ENCODE measurements around the gene RSRC1.

The RSRC1 gene

DNA sequence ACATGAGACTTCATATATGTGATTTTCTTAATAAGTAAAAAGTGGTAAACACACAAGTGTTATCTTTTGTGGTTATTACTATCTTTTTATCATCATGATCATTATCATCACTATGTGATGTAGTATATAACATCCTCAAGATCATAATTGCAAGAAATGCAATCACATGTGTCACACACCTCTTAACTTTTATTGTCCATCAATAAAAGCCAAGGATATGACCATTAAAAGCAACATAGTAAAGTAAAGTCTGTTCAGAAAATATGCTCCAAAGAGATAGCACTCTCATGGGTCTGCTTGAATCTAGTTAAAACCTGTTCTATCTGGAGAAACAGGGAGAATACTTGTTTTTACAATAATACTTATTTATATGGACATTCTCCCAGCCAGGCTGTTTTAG is 308.1 kb downstream of the RSRC1 start:
- TF ChIP-seq CTCF (IDR thresholded peaks at IDR 0.05; ENCODE audit: low read depth, low read length, missing control alignments), result no peak

DNA sequence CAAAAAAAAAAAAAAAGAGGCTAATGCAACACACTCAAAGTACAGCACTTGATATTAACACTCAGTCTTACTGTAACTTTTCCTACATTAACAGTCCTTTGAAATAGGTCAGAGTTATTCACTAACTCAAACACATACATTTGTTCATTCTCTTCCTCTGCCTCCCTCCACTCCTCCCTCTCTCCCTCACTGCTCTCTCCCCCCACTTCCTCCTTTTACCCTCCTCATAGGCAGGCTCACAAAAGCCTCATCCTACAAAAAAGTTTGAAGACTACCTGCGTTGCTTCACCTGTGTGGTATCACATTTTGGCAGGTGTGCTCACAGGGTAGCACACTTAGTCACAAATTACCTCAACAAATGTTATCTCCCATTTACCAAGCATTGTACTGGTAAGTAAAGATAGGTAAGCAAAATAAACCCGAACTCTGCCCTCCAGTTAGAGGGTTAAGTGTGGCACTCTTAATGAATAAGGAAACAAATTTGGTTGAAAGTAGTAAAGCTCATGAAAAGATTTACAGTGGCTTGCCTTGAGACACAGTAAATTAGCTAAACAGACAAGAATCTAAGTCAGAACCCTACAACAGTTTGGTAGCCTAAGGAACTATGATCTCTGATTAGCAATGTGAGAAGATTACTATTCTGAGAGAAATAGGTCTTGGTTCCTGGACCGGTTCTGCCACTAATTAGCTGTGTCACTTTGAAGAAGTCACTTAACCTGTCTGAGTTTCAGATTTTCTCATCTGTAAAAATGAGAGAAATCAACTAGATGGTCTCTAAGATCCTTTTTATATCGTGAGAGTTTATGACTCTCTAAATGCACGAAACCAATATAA is 310.1 kb downstream of the RSRC1 start:
- TF ChIP-seq CTCF (IDR thresholded peaks at IDR 0.05; ENCODE audit: low read depth, low read length, missing control alignments), result no peak
- no peak for DNase-seq (ENCODE audit: low read depth)
- H3K4me3 ChIP-seq (ENCODE audit: low read depth, low read length), result no peak overlapping the region

More for the DNA sequence above, 308.1 kb downstream of the RSRC1 start:
- H3K4me3 ChIP-seq (ENCODE audit: low read depth, low read length), result no peak overlapping the region
- DNase-seq (ENCODE audit: low read depth), result no peak

DNA sequence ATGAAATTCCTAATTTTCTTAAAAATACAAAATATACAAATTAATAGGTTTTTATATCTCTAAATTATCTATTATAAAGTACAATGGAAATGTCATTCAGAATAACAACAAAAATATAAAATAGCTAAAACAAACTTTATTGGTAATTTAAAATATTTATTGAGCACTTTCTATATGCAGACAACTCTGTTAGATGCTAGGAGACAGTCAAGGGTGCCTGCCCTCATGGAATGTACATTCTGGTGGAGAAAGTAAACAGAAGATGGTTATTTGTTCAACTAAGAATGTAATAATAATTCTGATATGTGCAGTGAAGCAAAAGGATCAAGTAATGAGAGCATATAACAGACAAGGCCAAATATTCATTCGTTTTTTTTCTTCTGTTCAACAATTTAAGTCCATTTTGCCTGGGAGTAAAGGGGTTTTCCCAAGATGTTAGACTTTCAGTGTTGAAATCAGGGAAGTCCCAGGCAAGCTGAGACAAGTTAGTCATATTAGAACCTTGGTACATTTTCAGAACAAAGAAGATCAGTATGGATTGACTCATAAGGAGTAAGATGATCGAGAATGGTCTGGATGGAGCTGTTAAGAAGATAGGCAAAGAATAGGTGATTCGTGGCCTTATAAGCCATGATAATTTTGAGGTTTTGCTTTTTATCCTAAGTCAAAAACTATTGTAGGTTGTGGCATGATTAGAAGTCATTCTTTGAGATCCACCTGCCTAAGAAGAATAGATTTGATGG is 310.9 kb downstream of the RSRC1 start:
- DNase-seq (ENCODE audit: low read depth), result peak; percentile 50
- H3K4me3 ChIP-seq (ENCODE audit: low read depth, low read length), result no peak overlapping the region
- no peak for TF ChIP-seq CTCF (IDR thresholded peaks at IDR 0.05; ENCODE audit: low read depth, low read length, missing control alignments)

GRCh38 chr3:158430448-158430847 is 320.6 kb downstream of the RSRC1 start:
- no peak for DNase-seq (ENCODE audit: low read depth)
- H3K4me3 ChIP-seq (ENCODE audit: low read depth, low read length), result no peak overlapping the region
- TF ChIP-seq CTCF (IDR thresholded peaks at IDR 0.05; ENCODE audit: low read depth, low read length, missing control alignments), result no peak

- TF ChIP-seq CTCF (IDR thresholded peaks at IDR 0.05; ENCODE audit: low read depth, low read length, missing control alignments), result no peak
- no peak overlapping the region for H3K4me3 ChIP-seq (ENCODE audit: low read depth, low read length)
- no peak for DNase-seq (ENCODE audit: low read depth)
Observed at GRCh38 chr3:158430968-158431367, 321.1 kb downstream of the RSRC1 start.

DNA sequence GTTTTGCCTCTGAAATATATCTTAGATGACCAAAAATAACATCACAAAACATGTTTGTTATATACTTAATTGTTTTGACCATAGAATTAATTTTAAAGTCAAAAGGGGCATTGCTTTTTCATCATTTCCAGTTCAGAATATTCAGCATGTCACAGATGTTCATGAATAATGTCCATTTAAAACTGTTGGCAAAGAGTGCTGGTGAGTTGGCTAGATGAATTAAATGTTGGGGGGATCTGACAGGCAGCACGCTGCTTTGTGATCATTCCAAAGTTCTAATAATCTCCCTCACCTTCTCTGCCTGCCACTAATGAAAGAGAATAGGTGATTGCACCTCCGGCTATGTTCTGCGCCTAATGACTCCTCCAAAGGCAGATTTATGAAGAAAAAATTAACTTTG is 321.9 kb downstream of the RSRC1 start:
- H3K4me3 ChIP-seq (ENCODE audit: low read depth, low read length), result no peak overlapping the region
- no peak for DNase-seq (ENCODE audit: low read depth)
- no peak for TF ChIP-seq CTCF (IDR thresholded peaks at IDR 0.05; ENCODE audit: low read depth, low read length, missing control alignments)

Data from GM12864 (cell line).